ENCODE results near the gene MATN4. TPM values are rescaled to one million over a fixed set of nuclear protein-coding genes. Genes with fewer than 3 reads are reported as not detected.

MATN4 gene
- total RNA-seq, 1 experiment from 2014 or later = 0.33 TPM

DNA sequence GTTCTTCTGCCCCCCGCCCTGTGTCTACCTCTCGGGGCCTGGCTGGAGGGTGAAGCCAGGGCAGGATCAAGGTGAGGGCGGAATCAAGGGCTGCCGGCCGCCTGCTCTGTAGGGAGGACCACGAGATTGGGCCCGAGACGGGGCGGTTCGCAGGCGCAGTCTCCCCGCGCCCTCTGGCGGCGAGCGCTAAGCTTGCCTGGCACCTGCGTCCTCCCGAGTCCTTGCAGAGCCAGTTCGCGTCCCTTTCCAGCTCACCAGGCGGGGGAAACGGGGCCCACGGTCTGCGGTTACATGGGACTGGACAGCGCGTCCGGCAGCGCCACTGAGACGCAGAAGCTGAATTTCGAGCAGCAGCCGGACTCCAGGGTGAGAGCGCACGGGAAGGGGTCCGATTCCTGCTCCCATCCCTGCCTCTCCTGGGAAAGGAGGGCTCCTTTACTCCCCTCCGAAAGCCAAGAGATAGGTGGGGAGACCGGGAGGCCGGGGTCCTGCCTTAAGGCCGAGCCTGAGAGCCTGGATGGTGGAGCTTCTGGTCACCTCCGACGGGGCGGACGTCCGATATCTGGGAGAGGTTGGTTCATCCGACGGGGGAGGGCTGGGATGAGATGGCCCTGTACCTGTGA lies 3.6 kb upstream of the MATN4 start:
- DNase-seq = peak in 1 of 2 experiments; percentile 56
- Histone ChIP-seq H3K9me3 (ENCODE audit: insufficient read depth, low read depth) (no peaks in the 10 kb centered on the region), H3K4me2 (peak overlapping the region; percentile 49), H3K4me1 (replicated peaks; ENCODE audit: insufficient read depth) (no peaks in the 10 kb centered on the region), H4K20me1 (ENCODE audit: insufficient read depth) (no peaks in the 10 kb centered on the region), H3K27me3 (ENCODE audit: insufficient read depth, low read depth) (no peaks in the 10 kb centered on the region), H2AFZ (no peak overlapping the region), H3K4me3 (no peak overlapping the region), H3K79me2 (ENCODE audit: low read depth) (no peaks in the 10 kb centered on the region), H3K27ac (no peak overlapping the region), H3K9me2 (ENCODE audit: insufficient read depth) (no peaks in the 10 kb centered on the region), H3K36me3 (ENCODE audit: low read depth) (no peaks in the 10 kb centered on the region), H3F3A (ENCODE audit: insufficient read depth, low read depth) (no peaks in the 10 kb centered on the region)
- POLR2A ChIA-PET (ENCODE audit: unreplicated experiment) = interaction anchor here (0.5 kb wide), 1 partner anchor 125 kb away, joined by 3 read pairs; no protein-coding TSS in a partner anchor
- intact Hi-C loops (cut with micrococcal nuclease; ENCODE audit: unreplicated experiment) = loop anchor here (1.0 to 5.0 kb wide), 2 partner anchors 269 to 300 kb away; no protein-coding TSS in a partner anchor
- no TSS peak for BruUV-seq (replicated peaks)
- no peak for TF ChIP-seq EZH2 (IDR thresholded peaks at IDR 0.05; ENCODE audit: low read depth)
- TF ChIP-seq, protein P1, sequence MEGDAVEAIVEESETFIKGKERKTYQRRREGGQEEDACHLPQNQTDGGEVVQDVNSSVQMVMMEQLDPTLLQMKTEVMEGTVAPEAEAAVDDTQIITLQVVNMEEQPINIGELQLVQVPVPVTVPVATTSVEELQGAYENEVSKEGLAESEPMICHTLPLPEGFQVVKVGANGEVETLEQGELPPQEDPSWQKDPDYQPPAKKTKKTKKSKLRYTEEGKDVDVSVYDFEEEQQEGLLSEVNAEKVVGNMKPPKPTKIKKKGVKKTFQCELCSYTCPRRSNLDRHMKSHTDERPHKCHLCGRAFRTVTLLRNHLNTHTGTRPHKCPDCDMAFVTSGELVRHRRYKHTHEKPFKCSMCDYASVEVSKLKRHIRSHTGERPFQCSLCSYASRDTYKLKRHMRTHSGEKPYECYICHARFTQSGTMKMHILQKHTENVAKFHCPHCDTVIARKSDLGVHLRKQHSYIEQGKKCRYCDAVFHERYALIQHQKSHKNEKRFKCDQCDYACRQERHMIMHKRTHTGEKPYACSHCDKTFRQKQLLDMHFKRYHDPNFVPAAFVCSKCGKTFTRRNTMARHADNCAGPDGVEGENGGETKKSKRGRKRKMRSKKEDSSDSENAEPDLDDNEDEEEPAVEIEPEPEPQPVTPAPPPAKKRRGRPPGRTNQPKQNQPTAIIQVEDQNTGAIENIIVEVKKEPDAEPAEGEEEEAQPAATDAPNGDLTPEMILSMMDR (conservative IDR thresholded peaks at IDR 0.05) = peak; percentile 75
- CTCF ChIA-PET = interaction anchor here (0.8 to 1.1 kb wide), 5 partner anchors 18 to 300 kb away, joined by 3 to 7 read pairs (median 4); no protein-coding TSS in a partner anchor

DNA sequence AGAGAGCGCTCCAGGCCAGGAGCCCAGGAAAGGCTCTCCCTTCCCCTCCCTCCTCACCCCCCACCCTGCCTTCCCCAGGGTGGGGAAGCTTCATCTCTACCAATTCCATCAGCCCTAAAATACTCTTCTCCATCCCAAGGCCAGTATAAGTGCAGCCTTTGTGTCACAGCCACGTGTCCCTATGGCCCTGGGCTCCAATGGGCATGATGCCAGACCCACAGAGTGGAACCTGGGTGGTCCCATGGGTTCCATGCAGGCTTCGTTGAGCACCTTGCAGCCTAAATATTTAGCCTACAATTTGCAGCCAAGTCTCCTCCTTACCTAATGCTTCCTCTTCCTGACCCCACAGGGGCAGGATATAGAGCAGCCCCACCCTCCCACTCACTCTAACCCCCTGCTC lies 976 bp upstream of the MATN4 start:
- Histone ChIP-seq H3K9me3 (ENCODE audit: insufficient read depth, low read depth) (no peaks in the 10 kb centered on the region), H2AFZ (no peak overlapping the region), H3K4me2 (no peak overlapping the region), H3K36me3 (ENCODE audit: low read depth) (no peaks in the 10 kb centered on the region), H3K4me1 (replicated peaks; ENCODE audit: insufficient read depth) (no peaks in the 10 kb centered on the region), H3K27me3 (ENCODE audit: insufficient read depth, low read depth) (no peaks in the 10 kb centered on the region), H3K4me3 (no peak overlapping the region), H3K27ac (no peak overlapping the region), H3K79me2 (ENCODE audit: low read depth) (no peaks in the 10 kb centered on the region), H4K20me1 (ENCODE audit: insufficient read depth) (no peaks in the 10 kb centered on the region), H3K9me2 (ENCODE audit: insufficient read depth) (no peaks in the 10 kb centered on the region), H3F3A (ENCODE audit: insufficient read depth, low read depth) (no peaks in the 10 kb centered on the region)
- ChIA-PET POLR2A (ENCODE audit: unreplicated experiment) (interaction anchor here (0.8 kb wide), 1 partner anchor 150 kb away, joined by 6 read pairs; no protein-coding TSS in a partner anchor), CTCF (no interaction called here)
- TF ChIP-seq, protein P1 (conservative IDR thresholded peaks at IDR 0.05) = no peak
- TF ChIP-seq EZH2 (IDR thresholded peaks at IDR 0.05; ENCODE audit: low read depth) = no peak
- intact Hi-C loops (cut with micrococcal nuclease; ENCODE audit: unreplicated experiment) = no loop called here
- no peak for DNase-seq
- BruUV-seq (replicated peaks) = no TSS peak

DNA sequence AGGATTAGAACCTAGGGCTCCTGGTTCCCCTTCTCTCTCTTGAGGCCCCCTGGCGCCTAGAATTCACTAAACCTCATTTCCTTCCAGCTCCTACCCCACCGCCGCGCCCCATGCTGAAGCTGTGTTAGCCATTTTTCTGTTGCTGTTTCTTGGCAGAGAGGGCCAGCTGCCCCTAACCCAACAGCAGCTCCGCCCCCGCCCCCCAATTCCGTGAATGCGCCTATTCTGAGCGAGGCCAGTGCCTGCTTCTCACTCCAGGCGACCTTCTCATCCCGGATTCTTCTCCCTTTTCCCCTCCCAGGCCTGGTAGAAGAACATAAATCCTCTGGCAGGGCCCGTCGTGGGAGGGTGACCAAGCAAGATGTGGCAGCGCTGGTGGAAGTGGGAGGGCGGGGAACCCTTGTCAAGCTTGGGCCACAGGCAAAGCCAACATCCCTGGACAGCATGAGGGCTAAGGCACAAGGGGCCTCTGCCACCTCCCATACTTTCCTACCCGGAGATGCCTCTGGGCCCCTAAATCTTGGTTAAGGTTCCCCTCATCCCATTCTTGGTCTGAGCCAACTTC lies 941 bp downstream of the MATN4 start:
- Histone ChIP-seq H3K4me2 (no peak overlapping the region), H4K20me1 (ENCODE audit: insufficient read depth) (no peaks in the 10 kb centered on the region), H3F3A (ENCODE audit: insufficient read depth, low read depth) (no peaks in the 10 kb centered on the region), H3K9me3 (ENCODE audit: insufficient read depth, low read depth) (no peaks in the 10 kb centered on the region), H3K4me1 (replicated peaks; ENCODE audit: insufficient read depth) (no peaks in the 10 kb centered on the region), H2AFZ (no peak overlapping the region), H3K36me3 (ENCODE audit: low read depth) (no peaks in the 10 kb centered on the region), H3K9me2 (ENCODE audit: insufficient read depth) (no peaks in the 10 kb centered on the region), H3K27ac (no peak overlapping the region), H3K27me3 (ENCODE audit: insufficient read depth, low read depth) (no peaks in the 10 kb centered on the region), H3K79me2 (ENCODE audit: low read depth) (no peaks in the 10 kb centered on the region), H3K4me3 (no peak overlapping the region)
- intact Hi-C loops (cut with micrococcal nuclease; ENCODE audit: unreplicated experiment) = no loop called here
- POLR2A ChIA-PET (ENCODE audit: unreplicated experiment) = no interaction called here
- CTCF ChIA-PET = no interaction called here
- TF ChIP-seq, protein P1 (conservative IDR thresholded peaks at IDR 0.05) = no peak
- no peak for TF ChIP-seq EZH2 (IDR thresholded peaks at IDR 0.05; ENCODE audit: low read depth)
- no peak for DNase-seq
- BruUV-seq (replicated peaks) = no TSS peak
